ENCODE measurements around the gene NAGLU.

Gene NAGLU

GRCh38 chr17:42563543-42563942 is 27.5 kb downstream of the NAGLU start:
- Histone ChIP-seq H3K79me1 (ENCODE audit: low read length) (peaks cover 15% of the 10 kb centered on the region), H3K4ac (ENCODE audit: low read depth, low read length) (no peak overlapping the region), H4K91ac (ENCODE audit: low read depth, low read length) (no peak overlapping the region), H2AFZ (ENCODE audit: insufficient read depth, low read length, poor library complexity) (no peak overlapping the region), H4K8ac (ENCODE audit: low read depth, low read length) (no peak overlapping the region), H3K9me3 (ENCODE audit: insufficient read depth, low read depth, low read length) (no peaks in the 10 kb centered on the region), H3K4me1 (ENCODE audit: control insufficient read depth in 1 of 2, insufficient read depth in 2 of 2, low read length in 2 of 2) (peaks cover 14 to 16% of the 10 kb centered on the region in 2 experiments), H2BK12ac (ENCODE audit: low read length) (no peak overlapping the region), H2BK5ac (ENCODE audit: low read depth, low read length, poor library complexity) (no peak overlapping the region), H3K4me3 (ENCODE audit: low read depth, low read length) (no peak overlapping the region), H3K79me2 (ENCODE audit: control insufficient read depth, insufficient read depth, low read length, poor library complexity) (peaks cover 12% of the 10 kb centered on the region), H3K4me2 (ENCODE audit: low read length) (no peak overlapping the region), H4K12ac (ENCODE audit: low read depth, low read length) (no peak overlapping the region), H3K36me3 (ENCODE audit: control insufficient read depth in 1 of 2, insufficient read depth in 2 of 2, low read length in 2 of 2) (peaks cover 30 to 31% of the 10 kb centered on the region in 2 experiments), H3K14ac (ENCODE audit: low read length) (no peak overlapping the region), H2BK120ac (ENCODE audit: insufficient read depth, low read length, poor library complexity) (no peak overlapping the region), H3K23ac (ENCODE audit: low read length) (no peak overlapping the region), H2AK5ac (ENCODE audit: low read length) (no peak overlapping the region), H3K9ac (ENCODE audit: low read length) (no peak overlapping the region), H3K18ac (ENCODE audit: low read length) (no peak overlapping the region), H3K27me3 (ENCODE audit: insufficient read depth, low read length) (no peaks in the 10 kb centered on the region), H3K27ac (ENCODE audit: low read depth, low read length) (no peak overlapping the region)
- DNase-seq = no peak
- no CpG with 5 or more reads among the region's 1 CpG for WGBS (ENCODE audit: extremely low coverage, insufficient coverage, insufficient read length)

GRCh38 chr17:42563950-42564349 is 27.9 kb downstream of the NAGLU start:
- Histone ChIP-seq H2AFZ (ENCODE audit: insufficient read depth, low read length, poor library complexity) (no peak overlapping the region), H3K4me1 (ENCODE audit: control insufficient read depth in 1 of 2, insufficient read depth in 2 of 2, low read length in 2 of 2) (peaks cover 14 to 16% of the 10 kb centered on the region in 2 experiments), H2BK12ac (ENCODE audit: low read length) (no peak overlapping the region), H3K18ac (ENCODE audit: low read length) (no peak overlapping the region), H2BK120ac (ENCODE audit: insufficient read depth, low read length, poor library complexity) (no peak overlapping the region), H4K8ac (ENCODE audit: low read depth, low read length) (no peak overlapping the region), H3K14ac (ENCODE audit: low read length) (no peak overlapping the region), H3K9me3 (ENCODE audit: insufficient read depth, low read depth, low read length) (no peaks in the 10 kb centered on the region), H3K79me1 (ENCODE audit: low read length) (peaks cover 15% of the 10 kb centered on the region), H3K9ac (ENCODE audit: low read length) (no peak overlapping the region), H4K91ac (ENCODE audit: low read depth, low read length) (no peak overlapping the region), H3K4me3 (ENCODE audit: low read depth, low read length) (no peak overlapping the region), H3K36me3 (ENCODE audit: control insufficient read depth in 1 of 2, insufficient read depth in 2 of 2, low read length in 2 of 2) (peaks cover 34 to 36% of the 10 kb centered on the region in 2 experiments), H3K27me3 (ENCODE audit: insufficient read depth, low read length) (no peaks in the 10 kb centered on the region), H4K12ac (ENCODE audit: low read depth, low read length) (no peak overlapping the region), H3K27ac (ENCODE audit: low read depth, low read length) (no peak overlapping the region), H2BK5ac (ENCODE audit: low read depth, low read length, poor library complexity) (no peak overlapping the region), H3K4me2 (ENCODE audit: low read length) (no peak overlapping the region), H3K23ac (ENCODE audit: low read length) (no peak overlapping the region), H3K4ac (ENCODE audit: low read depth, low read length) (no peak overlapping the region), H2AK5ac (ENCODE audit: low read length) (no peak overlapping the region), H3K79me2 (ENCODE audit: control insufficient read depth, insufficient read depth, low read length, poor library complexity) (peaks cover 12% of the 10 kb centered on the region)
- no peak for DNase-seq
- no CpG with 5 or more reads among the region's 9 CpGs for WGBS (ENCODE audit: extremely low coverage, insufficient coverage, insufficient read length)

- peaks cover 15% of the 10 kb centered on the region for H3K79me1 ChIP-seq (ENCODE audit: low read length)
- H2BK120ac ChIP-seq (ENCODE audit: insufficient read depth, low read length, poor library complexity) = no peak overlapping the region
- no peak overlapping the region for H4K91ac ChIP-seq (ENCODE audit: low read depth, low read length)
- H3K79me2 ChIP-seq (ENCODE audit: control insufficient read depth, insufficient read depth, low read length, poor library complexity) = peaks cover 12% of the 10 kb centered on the region
- no peak for DNase-seq
- no peaks in the 10 kb centered on the region for H3K27me3 ChIP-seq (ENCODE audit: insufficient read depth, low read length)
- H3K4me3 ChIP-seq (ENCODE audit: low read depth, low read length) = no peak overlapping the region
- no peaks in the 10 kb centered on the region for H3K9me3 ChIP-seq (ENCODE audit: insufficient read depth, low read depth, low read length)
- no CpG with 5 or more reads among the region's 15 CpGs for WGBS (ENCODE audit: extremely low coverage, insufficient coverage, insufficient read length)
- no peak overlapping the region for H2AFZ ChIP-seq (ENCODE audit: insufficient read depth, low read length, poor library complexity)
- H4K12ac ChIP-seq (ENCODE audit: low read depth, low read length) = no peak overlapping the region
- no peak overlapping the region for H2BK12ac ChIP-seq (ENCODE audit: low read length)
- H3K4me2 ChIP-seq (ENCODE audit: low read length) = no peak overlapping the region
- H2AK5ac ChIP-seq (ENCODE audit: low read length) = no peak overlapping the region
- peaks cover 43 to 46% of the 10 kb centered on the region in 2 experiments for H3K36me3 ChIP-seq (ENCODE audit: control insufficient read depth in 1 of 2, insufficient read depth in 2 of 2, low read length in 2 of 2)
- H3K4me1 ChIP-seq (ENCODE audit: control insufficient read depth in 1 of 2, insufficient read depth in 2 of 2, low read length in 2 of 2) = peaks cover 14 to 16% of the 10 kb centered on the region in 2 experiments
- no peak overlapping the region for H3K18ac ChIP-seq (ENCODE audit: low read length)
- no peak overlapping the region for H2BK5ac ChIP-seq (ENCODE audit: low read depth, low read length, poor library complexity)
- H3K27ac ChIP-seq (ENCODE audit: low read depth, low read length) = no peak overlapping the region
- H3K14ac ChIP-seq (ENCODE audit: low read length) = no peak overlapping the region
- no peak overlapping the region for H3K9ac ChIP-seq (ENCODE audit: low read length)
- H3K23ac ChIP-seq (ENCODE audit: low read length) = no peak overlapping the region
- H3K4ac ChIP-seq (ENCODE audit: low read depth, low read length) = no peak overlapping the region
- no peak overlapping the region for H4K8ac ChIP-seq (ENCODE audit: low read depth, low read length)
Observed at GRCh38 chr17:42564815-42565522, 28.9 kb downstream of the NAGLU start.

- no CpG with 5 or more reads among the region's 16 CpGs for WGBS (ENCODE audit: extremely low coverage, insufficient coverage, insufficient read length)
Observed at GRCh38 chr17:42565523-42566214, 29.6 kb downstream of the NAGLU start.

More at GRCh38 chr17:42565523-42566214, 29.6 kb downstream of the NAGLU start:
- H3K14ac ChIP-seq (ENCODE audit: low read length) = no peak overlapping the region
- peaks cover 12% of the 10 kb centered on the region for H3K79me2 ChIP-seq (ENCODE audit: control insufficient read depth, insufficient read depth, low read length, poor library complexity)
- peaks cover 15% of the 10 kb centered on the region for H3K79me1 ChIP-seq (ENCODE audit: low read length)
- H3K4me1 ChIP-seq (ENCODE audit: control insufficient read depth in 1 of 2, insufficient read depth in 2 of 2, low read length in 2 of 2) = peaks cover 14 to 16% of the 10 kb centered on the region in 2 experiments
- no peak overlapping the region for H3K4me2 ChIP-seq (ENCODE audit: low read length)
- no peak overlapping the region for H3K23ac ChIP-seq (ENCODE audit: low read length)
- no peak overlapping the region for H2AK5ac ChIP-seq (ENCODE audit: low read length)
- no peak overlapping the region for H2BK12ac ChIP-seq (ENCODE audit: low read length)
- no peak overlapping the region for H3K27ac ChIP-seq (ENCODE audit: low read depth, low read length)
- no peak overlapping the region for H4K12ac ChIP-seq (ENCODE audit: low read depth, low read length)
- H4K8ac ChIP-seq (ENCODE audit: low read depth, low read length) = no peak overlapping the region
- H3K18ac ChIP-seq (ENCODE audit: low read length) = no peak overlapping the region
- H2AFZ ChIP-seq (ENCODE audit: insufficient read depth, low read length, poor library complexity) = no peak overlapping the region
- H2BK120ac ChIP-seq (ENCODE audit: insufficient read depth, low read length, poor library complexity) = no peak overlapping the region
- H3K4me3 ChIP-seq (ENCODE audit: low read depth, low read length) = no peak overlapping the region
- no peaks in the 10 kb centered on the region for H3K9me3 ChIP-seq (ENCODE audit: insufficient read depth, low read depth, low read length)
- no peak overlapping the region for H4K91ac ChIP-seq (ENCODE audit: low read depth, low read length)
- H3K27me3 ChIP-seq (ENCODE audit: insufficient read depth, low read length) = no peaks in the 10 kb centered on the region
- peaks cover 47 to 49% of the 10 kb centered on the region in 2 experiments for H3K36me3 ChIP-seq (ENCODE audit: control insufficient read depth in 1 of 2, insufficient read depth in 2 of 2, low read length in 2 of 2)
- DNase-seq = no peak
- H3K4ac ChIP-seq (ENCODE audit: low read depth, low read length) = no peak overlapping the region
- no peak overlapping the region for H3K9ac ChIP-seq (ENCODE audit: low read length)
- H2BK5ac ChIP-seq (ENCODE audit: low read depth, low read length, poor library complexity) = no peak overlapping the region

Data from trophoblast cell (in vitro differentiated cells and primary cell).